ENCODE results near the gene ZNF789. TPM values are rescaled to one million over a fixed set of nuclear protein-coding genes. Genes with fewer than 3 reads are reported as not detected.
A peak's percentile ranks its signal among the peaks of the same experiment; 100 is the strongest.

Gene ZNF789
- total and polyA plus RNA-seq, 2 of the 13 experiments (the other 11 are each of a cell fraction or from before 2014, with no cell fraction given): 19.8 to 25.1 TPM

DNA sequence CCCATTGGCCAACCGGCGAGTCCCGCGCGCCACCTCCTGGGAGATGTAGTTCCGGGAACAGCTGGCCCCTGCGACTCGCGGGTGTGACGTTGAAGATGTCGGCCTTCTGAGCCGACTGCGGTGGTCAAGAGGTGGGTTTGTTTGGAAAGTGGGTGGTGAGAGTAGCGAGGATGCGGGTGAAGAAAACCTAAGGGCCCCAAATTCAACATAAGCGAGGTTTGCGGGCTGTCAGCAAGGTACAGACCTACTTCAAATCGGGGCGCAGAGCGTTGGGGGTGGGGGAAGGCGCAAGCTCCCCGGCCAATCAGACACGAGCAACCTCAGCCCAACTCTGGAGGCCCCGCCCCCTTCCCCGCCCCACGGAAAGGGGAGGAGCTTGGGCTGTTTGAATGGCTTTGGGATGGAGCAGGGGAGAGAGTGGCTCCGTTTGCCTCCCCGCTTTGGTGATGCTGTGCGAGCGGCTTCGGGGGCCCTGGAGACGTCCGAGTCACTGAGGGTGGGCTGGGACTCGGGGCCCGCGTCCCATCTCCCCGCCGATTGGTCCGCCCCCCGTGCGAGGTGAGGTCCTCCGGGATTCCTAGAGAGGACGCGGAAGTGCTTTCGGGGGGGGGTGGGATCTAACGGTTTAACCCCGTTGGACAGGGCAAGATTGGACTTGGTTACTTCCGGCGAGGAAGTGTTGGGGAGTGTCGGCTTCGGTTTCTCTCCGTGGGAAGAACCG, 32.1 kb downstream of the ZNF789 start, which contains the start of gene ZKSCAN5 (continued):
- TF ChIP-seq FOXO1 (CRISPR knock-in tag; IDR thresholded peaks at IDR 0.05) (no peak), ATF7-NPFF (CRISPR knock-in tag; IDR thresholded peaks at IDR 0.05; ENCODE audit: low read depth) (0 out of 2 replicates have a peak, but pooled peaks have one; percentile 50), ZNF468 (CRISPR knock-in tag; IDR thresholded peaks at IDR 0.05) (no peak), ZNF383 (CRISPR knock-in tag; IDR thresholded peaks at IDR 0.05; ENCODE audit: borderline replicate concordance) (no peak), ESRRA (CRISPR knock-in tag; IDR thresholded peaks at IDR 0.05; ENCODE audit: low read depth) (0 out of 2 replicates have a peak, but pooled peaks have one; percentile 33), ZNF24 (IDR thresholded peaks at IDR 0.05) (no peak), RXRB (CRISPR knock-in tag; IDR thresholded peaks at IDR 0.05; ENCODE audit: borderline replicate concordance) (0 out of 2 replicates have a peak, but pooled peaks have one; percentile 11), POLR2A (IDR thresholded peaks at IDR 0.05; ENCODE audit: insufficient read depth in 1 of 2, low read depth in 2 of 2, low read length in 2 of 2) (peak; percentile 85 to 91), ZNF564 (CRISPR knock-in tag; IDR thresholded peaks at IDR 0.05) (peak; percentile 62; the same call in 1 of the 2 replicates), ZNF546 (CRISPR knock-in tag; conservative IDR thresholded peaks at IDR 0.05) (no peak), ZNF737 (CRISPR knock-in tag; IDR thresholded peaks at IDR 0.05; ENCODE audit: borderline replicate concordance) (no peak), ZNF605 (CRISPR knock-in tag; IDR thresholded peaks at IDR 0.05) (peak; percentile 92), TBX2 (CRISPR knock-in tag; IDR thresholded peaks at IDR 0.05; ENCODE audit: borderline replicate concordance) (peak; percentile 56), KLF11 (CRISPR knock-in tag; IDR thresholded peaks at IDR 0.05) (no peak), SIN3A (IDR thresholded peaks at IDR 0.05; ENCODE audit: borderline replicate concordance, low read depth, low read length) (peak; percentile 89), KDM5B (CRISPR knock-in tag; IDR thresholded peaks at IDR 0.05; ENCODE audit: borderline replicate concordance) (peak; percentile 76; the same call in 1 of the 2 replicates), ZNF775 (CRISPR knock-in tag; IDR thresholded peaks at IDR 0.05; ENCODE audit: borderline replicate concordance) (no peak), ZNF598 (CRISPR knock-in tag; IDR thresholded peaks at IDR 0.05; ENCODE audit: borderline replicate concordance) (peak; percentile 78; the same call in 1 of the 2 replicates), ZNF3 (CRISPR knock-in tag; IDR thresholded peaks at IDR 0.05) (no peak), IKZF4 (CRISPR knock-in tag; IDR thresholded peaks at IDR 0.05; ENCODE audit: borderline replicate concordance, low read depth, not compliant biosample characterization) (no peak), ASH2L (IDR thresholded peaks at IDR 0.05; ENCODE audit: insufficient read length, low read depth, low read length) (peak; percentile 80)
- TF ChIP-seq, protein P1, sequence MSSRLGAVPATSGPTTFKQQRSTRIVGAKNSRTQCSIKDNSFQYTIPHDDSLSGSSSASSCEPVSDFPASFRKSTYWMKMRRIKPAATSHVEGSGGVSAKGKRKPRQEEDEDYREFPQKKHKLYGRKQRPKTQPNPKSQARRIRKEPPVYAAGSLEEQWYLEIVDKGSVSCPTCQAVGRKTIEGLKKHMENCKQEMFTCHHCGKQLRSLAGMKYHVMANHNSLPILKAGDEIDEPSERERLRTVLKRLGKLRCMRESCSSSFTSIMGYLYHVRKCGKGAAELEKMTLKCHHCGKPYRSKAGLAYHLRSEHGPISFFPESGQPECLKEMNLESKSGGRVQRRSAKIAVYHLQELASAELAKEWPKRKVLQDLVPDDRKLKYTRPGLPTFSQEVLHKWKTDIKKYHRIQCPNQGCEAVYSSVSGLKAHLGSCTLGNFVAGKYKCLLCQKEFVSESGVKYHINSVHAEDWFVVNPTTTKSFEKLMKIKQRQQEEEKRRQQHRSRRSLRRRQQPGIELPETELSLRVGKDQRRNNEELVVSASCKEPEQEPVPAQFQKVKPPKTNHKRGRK (CRISPR knock-in tag; IDR thresholded peaks at IDR 0.05): no peak
- TF ChIP-seq, protein P2, sequence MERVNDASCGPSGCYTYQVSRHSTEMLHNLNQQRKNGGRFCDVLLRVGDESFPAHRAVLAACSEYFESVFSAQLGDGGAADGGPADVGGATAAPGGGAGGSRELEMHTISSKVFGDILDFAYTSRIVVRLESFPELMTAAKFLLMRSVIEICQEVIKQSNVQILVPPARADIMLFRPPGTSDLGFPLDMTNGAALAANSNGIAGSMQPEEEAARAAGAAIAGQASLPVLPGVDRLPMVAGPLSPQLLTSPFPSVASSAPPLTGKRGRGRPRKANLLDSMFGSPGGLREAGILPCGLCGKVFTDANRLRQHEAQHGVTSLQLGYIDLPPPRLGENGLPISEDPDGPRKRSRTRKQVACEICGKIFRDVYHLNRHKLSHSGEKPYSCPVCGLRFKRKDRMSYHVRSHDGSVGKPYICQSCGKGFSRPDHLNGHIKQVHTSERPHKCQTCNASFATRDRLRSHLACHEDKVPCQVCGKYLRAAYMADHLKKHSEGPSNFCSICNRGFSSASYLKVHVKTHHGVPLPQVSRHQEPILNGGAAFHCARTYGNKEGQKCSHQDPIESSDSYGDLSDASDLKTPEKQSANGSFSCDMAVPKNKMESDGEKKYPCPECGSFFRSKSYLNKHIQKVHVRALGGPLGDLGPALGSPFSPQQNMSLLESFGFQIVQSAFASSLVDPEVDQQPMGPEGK (CRISPR knock-in tag; IDR thresholded peaks at IDR 0.05): peak; percentile 95
- TF ChIP-seq, protein P3, sequence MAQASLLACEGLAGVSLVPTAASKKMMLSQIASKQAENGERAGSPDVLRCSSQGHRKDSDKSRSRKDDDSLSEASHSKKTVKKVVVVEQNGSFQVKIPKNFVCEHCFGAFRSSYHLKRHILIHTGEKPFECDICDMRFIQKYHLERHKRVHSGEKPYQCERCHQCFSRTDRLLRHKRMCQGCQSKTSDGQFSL (CRISPR knock-in tag; IDR thresholded peaks at IDR 0.05): peak; percentile 96
- TF ChIP-seq, protein P4, sequence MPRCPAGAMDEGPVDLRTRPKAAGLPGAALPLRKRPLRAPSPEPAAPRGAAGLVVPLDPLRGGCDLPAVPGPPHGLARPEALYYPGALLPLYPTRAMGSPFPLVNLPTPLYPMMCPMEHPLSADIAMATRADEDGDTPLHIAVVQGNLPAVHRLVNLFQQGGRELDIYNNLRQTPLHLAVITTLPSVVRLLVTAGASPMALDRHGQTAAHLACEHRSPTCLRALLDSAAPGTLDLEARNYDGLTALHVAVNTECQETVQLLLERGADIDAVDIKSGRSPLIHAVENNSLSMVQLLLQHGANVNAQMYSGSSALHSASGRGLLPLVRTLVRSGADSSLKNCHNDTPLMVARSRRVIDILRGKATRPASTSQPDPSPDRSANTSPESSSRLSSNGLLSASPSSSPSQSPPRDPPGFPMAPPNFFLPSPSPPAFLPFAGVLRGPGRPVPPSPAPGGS (CRISPR knock-in tag; IDR thresholded peaks at IDR 0.05): peak; percentile 61

Measured in HepG2 (cell line).